IMR-90 (cell line): Measurements from ENCODE around the gene MGAT4A. TPM values are rescaled to one million over a fixed set of nuclear protein-coding genes. Genes with fewer than 3 reads are reported as not detected.
"Not testable (repeated sequence)": the region's sequence is repeated elsewhere in the genome, so short reads cannot be mapped to it uniquely, and the experiment has no call there.

Experiments
- ATAC-seq: fragments of 200-7000 bp; cut with Tn5 transposase; 2 replicates; pipeline ENCODE4 v1.9.1; 2020; ENCODE audit warnings: low read depth, mild to moderate bottlenecking, moderate library complexity
- BruUV-seq: library from RNA; stranded (reverse); fragments of 400-500 nt; replicated peaks from 2 replicates; lab custom pipeline; 2021; lab: Mats Ljungman, UMichigan
- CTCF ChIA-PET: fragments of 300-600 bp; formaldehyde crosslinking; extraction: SDS; loops from one replicate; lab custom pipeline; 2021; ENCODE audit warnings: antibody characterized with exemption; lab: Yijun Ruan, JAX
- POLR2A ChIA-PET: fragments of 300-600 bp; sonication (Branson Sonifier 250); formaldehyde crosslinking; loops from one replicate; lab custom pipeline; 2022; ENCODE audit warnings: antibody characterized with exemption; ENCODE audit not compliant: unreplicated experiment; lab: Charles Lee
- DNase-seq: peaks from one replicate; pipeline ENCODE4 v3.0.0; 2013
- H2AFZ ChIP-seq: replicated peaks from 2 replicates; pipeline ENCODE3; 2013; ENCODE audit warnings: low read length, mild to moderate bottlenecking; ENCODE audit not compliant: poor library complexity
- H2AK5ac ChIP-seq: 2 replicates; pipeline ENCODE4 v1.6.1; 2013; ENCODE audit warnings: low read depth, low read length, inconsistent platforms
- H2AK9ac ChIP-seq: replicated peaks from 2 replicates; pipeline ENCODE3; 2013; ENCODE audit warnings: mild to moderate bottlenecking, low read depth, low read length, moderate library complexity; ENCODE audit not compliant: poor library complexity
- H2BK120ac ChIP-seq: 2 replicates; pipeline ENCODE4 v1.6.1; 2013; ENCODE audit warnings: low read depth, low read length, inconsistent platforms
- H2BK15ac ChIP-seq: 3 replicates; pipeline ENCODE4 v1.6.1; 2013; ENCODE audit warnings: low read depth, low read length, inconsistent platforms
- H2BK20ac ChIP-seq: 2 replicates; pipeline ENCODE4 v1.6.1; 2013; ENCODE audit warnings: low read depth, mild to moderate bottlenecking, inconsistent platforms, low read length, moderate library complexity
- H2BK5ac ChIP-seq: 2 replicates; pipeline ENCODE4 v1.6.1; 2013; ENCODE audit warnings: mild to moderate bottlenecking, low read depth, low read length, inconsistent platforms; ENCODE audit not compliant: poor library complexity, severe bottlenecking
- H3K14ac ChIP-seq: replicated peaks from 2 replicates; pipeline ENCODE4 v1.6.1; 2013; ENCODE audit warnings: low read depth, low read length, inconsistent platforms
- H3K18ac ChIP-seq: 2 replicates; pipeline ENCODE4 v1.6.1; 2013; ENCODE audit warnings: low read depth, low read length, control low read depth
- H3K23ac ChIP-seq: 2 replicates; pipeline ENCODE4 v1.6.1; 2013; ENCODE audit warnings: low read depth, low read length, inconsistent platforms
- H3K27ac ChIP-seq: 2 replicates; pipeline ENCODE4 v1.5.1; 2013; ENCODE audit warnings: mild to moderate bottlenecking, control low read depth, low read length; ENCODE audit not compliant: insufficient read depth
- H3K27me3 ChIP-seq: 2 replicates; pipeline ENCODE4 v1.6.1; 2013; ENCODE audit warnings: low read length; ENCODE audit not compliant: control insufficient read depth, insufficient read depth
- H3K36me3 ChIP-seq: 2 replicates; pipeline ENCODE4 v1.6.1; 2013; ENCODE audit warnings: low read length, mixed read lengths; ENCODE audit not compliant: control insufficient read depth, insufficient read depth
- H3K4ac ChIP-seq: 2 replicates; pipeline ENCODE4 v1.6.1; 2013; ENCODE audit warnings: low read depth, low read length, inconsistent platforms
- H3K4me1 ChIP-seq: 2 replicates; pipeline ENCODE4 v1.6.1; 2013; ENCODE audit warnings: low read length, mixed read lengths; ENCODE audit not compliant: control insufficient read depth, insufficient read depth
- H3K4me2 ChIP-seq: 2 replicates; pipeline ENCODE4 v1.6.1; 2013; ENCODE audit warnings: low read depth, mild to moderate bottlenecking, control low read depth, low read length, moderate library complexity
- H3K4me3 ChIP-seq: 2 replicates; pipeline ENCODE4 v1.5.1; 2013; ENCODE audit warnings: low read depth, mild to moderate bottlenecking, control low read depth, low read length, moderate library complexity; ENCODE audit not compliant: insufficient read depth
- H3K56ac ChIP-seq: 2 replicates; pipeline ENCODE4 v1.6.1; 2013; ENCODE audit warnings: low read length, inconsistent platforms; ENCODE audit not compliant: insufficient read depth; ENCODE audit errors: extremely low read depth
- H3K79me1 ChIP-seq, 2 experiments: 2 replicates each; pipeline ENCODE4 v1.6.1; 2013; ENCODE audit warnings: low read length in 2 of 2, inconsistent platforms in 1 of 2, low read depth in 1 of 2
- H3K9ac ChIP-seq: 2 replicates; pipeline ENCODE4 v1.6.1; 2013; ENCODE audit warnings: low read depth, low read length, control low read depth
- H3K9me1 ChIP-seq: 2 replicates; pipeline ENCODE4 v1.6.1; 2013; ENCODE audit warnings: low read length, inconsistent platforms; ENCODE audit not compliant: insufficient read depth
- H3K9me3 ChIP-seq: 2 replicates; pipeline ENCODE4 v1.6.1; 2013; ENCODE audit warnings: low read length; ENCODE audit not compliant: control insufficient read depth, insufficient read depth
- H4K20me1 ChIP-seq: 2 replicates; pipeline ENCODE4 v1.6.1; 2013; ENCODE audit warnings: low read length, inconsistent platforms; ENCODE audit not compliant: insufficient read depth
- H4K5ac ChIP-seq: 2 replicates; pipeline ENCODE4 v1.6.1; 2013; ENCODE audit warnings: mild to moderate bottlenecking, low read depth, low read length, control low read depth
- H4K8ac ChIP-seq, 2 experiments: 2 replicates each; pipeline ENCODE4 v1.6.1; 2013; ENCODE audit warnings: low read depth in 2 of 2, low read length in 2 of 2, control low read depth in 1 of 2, inconsistent platforms in 1 of 2
- H4K91ac ChIP-seq: 2 replicates; pipeline ENCODE4 v1.6.1; 2013; ENCODE audit warnings: low read depth, low read length, inconsistent platforms; ENCODE audit not compliant: insufficient read depth
- WGBS, 2 experiments: methylation state at CpG; one replicate each; pipeline versions ENCODE4 v1.1.5 to v1.1.7; 2013; ENCODE audit warnings: missing lambda C conversion rate in 2 of 2; ENCODE audit not compliant: insufficient read length in 1 of 2; ENCODE audit errors: extremely low coverage in 2 of 2; 5-methylcytosine and 5-hydroxymethylcytosine counted together
- dilution Hi-C: fragments of 300-500 bp; cut with HindIII; formaldehyde crosslinking; loops from one replicate; pipeline ENCODE4 v1.14.3; 2018; ENCODE audit warnings: low sequenced_read_pairs; ENCODE audit not compliant: unreplicated experiment
- in situ Hi-C: fragments of 300-500 bp; cut with MboI; formaldehyde crosslinking; loops from 3 replicates; pipeline ENCODE4 v1.14.3; 2019; ENCODE audit warnings: low sequenced_read_pairs, inconsistent platforms, mixed read lengths
- intact Hi-C: fragments of 100-400 bp; cut with micrococcal nuclease; formaldehyde crosslinking; loops from 2 replicates; pipeline ENCODE4 v1.10.0; 2022
- polyA plus RNA-seq, 3 experiments: library from polyadenylated mRNA; depleted of rRNA; stranded (reverse); fragments of >200 nt; gene quantifications; 2 replicates each; pipeline ENCODE4 v1.2.3, GENCODE V29; 2012; ENCODE audit warnings: low replicate concordance in 1 of 3
- total RNA-seq: library from RNA; depleted of rRNA; stranded (reverse); fragments of >200 nt; gene quantifications from 2 replicates; pipeline ENCODE4 v1.2.3, GENCODE V29; 2012

The MGAT4A gene
- total and polyA plus RNA-seq, 2 of the 4 experiments (the other 2 are of a cell fraction), result under 0.01 TPM; not detected in 1

DNA sequence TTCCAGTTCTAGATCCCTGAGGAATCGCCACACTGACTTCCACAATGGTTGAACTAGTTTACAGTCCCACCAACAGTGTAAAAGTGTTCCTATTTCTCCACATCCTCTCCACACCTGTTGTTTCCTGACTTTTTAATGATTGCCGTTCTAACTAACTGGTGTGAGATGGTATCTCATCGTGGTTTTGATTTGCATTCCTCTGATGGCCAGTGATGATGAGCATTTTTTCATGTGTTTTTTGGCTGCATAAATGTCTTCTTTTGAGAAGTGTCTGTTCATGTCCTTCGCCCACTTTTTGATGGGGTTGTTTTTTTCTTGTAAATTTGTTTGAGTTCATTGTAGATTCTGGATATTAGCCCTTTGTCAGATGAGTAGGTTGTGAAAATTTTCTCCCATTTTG, 136.3 kb downstream of the MGAT4A start:
- not testable (repeated sequence) for ATAC-seq

More for the DNA sequence above, 136.3 kb downstream of the MGAT4A start:
- H2AK5ac ChIP-seq, H2BK20ac ChIP-seq, H3K4me3 ChIP-seq, intact Hi-C loops, in situ Hi-C loops, H3K79me1 ChIP-seq, H4K20me1 ChIP-seq, H3K23ac ChIP-seq, H4K91ac ChIP-seq, H3K27me3 ChIP-seq, H3K9me1 ChIP-seq, BruUV-seq, H3K4me1 ChIP-seq, H4K5ac ChIP-seq, H2AFZ ChIP-seq, dilution Hi-C loops, CTCF ChIA-PET, H3K4ac ChIP-seq, H2BK15ac ChIP-seq, H3K9me3 ChIP-seq, H3K9ac ChIP-seq, H3K4me2 ChIP-seq, H4K8ac ChIP-seq, H2BK5ac ChIP-seq, H3K18ac ChIP-seq, H3K14ac ChIP-seq, POLR2A ChIA-PET, H2AK9ac ChIP-seq, H3K56ac ChIP-seq, DNase-seq, H3K27ac ChIP-seq, H2BK120ac ChIP-seq: not testable (repeated sequence)
- peaks cover 11% of the 10 kb centered on the region for H3K36me3 ChIP-seq
- no CpG with 5 or more reads among the region's 4 CpGs for WGBS, 2 experiments
